H1 (cell line): ENCODE data around the gene ANXA2. TPM values are rescaled to one million over a fixed set of nuclear protein-coding genes. Genes with fewer than 3 reads are reported as not detected.
A peak's percentile ranks its signal among the peaks of the same experiment; 100 is the strongest.

Source experiments
- CTCF ChIA-PET: fragments of 300-600 bp; sonication (Branson Sonifier 250); formaldehyde crosslinking; loops from one replicate; lab custom pipeline; 2021; ENCODE audit not compliant: partially characterized antibody; lab: Charles Lee
- POLR2A ChIA-PET: fragments of 300-600 bp; sonication (Branson Sonifier 250); formaldehyde crosslinking; loops from one replicate; lab custom pipeline; 2021; ENCODE audit warnings: inconsistent platforms; ENCODE audit not compliant: partially characterized antibody; lab: Charles Lee
- DNase-seq, 2 experiments: peaks; one replicate each; pipeline versions ENCODE4 v3.0.0 to v3.0.0-alpha.2; 2010 to 2022; ENCODE audit warnings: low spot score in 2 of 2, low read depth in 1 of 2, mixed read lengths in 1 of 2
- FAIRE-seq: peaks from 2 replicates; lab custom pipeline; 2011; peaks lifted over from hg19 to GRCh38; lab: Jason Lieb, UNC
- H2AFZ ChIP-seq: 2 replicates; pipeline ENCODE4 v1.8.1; 2012; ENCODE audit warnings: low read length, inconsistent platforms
- H2AK5ac ChIP-seq: 2 replicates; pipeline ENCODE4 v1.6.1; 2013; ENCODE audit warnings: low read depth, low read length
- H2BK120ac ChIP-seq: replicated peaks from 2 replicates; pipeline ENCODE3; 2013; ENCODE audit warnings: low read depth, low read length, inconsistent platforms
- H2BK12ac ChIP-seq: 2 replicates; pipeline ENCODE4 v1.6.1; 2013; ENCODE audit warnings: low read depth, low read length
- H2BK15ac ChIP-seq: 2 replicates; pipeline ENCODE4 v1.6.1; 2013; ENCODE audit warnings: low read length
- H2BK20ac ChIP-seq: 2 replicates; pipeline ENCODE4 v1.6.1; 2013; ENCODE audit warnings: low read length
- H2BK5ac ChIP-seq: 2 replicates; pipeline ENCODE4 v1.6.1; 2013; ENCODE audit warnings: low read depth, low read length
- H3K14ac ChIP-seq: 2 replicates; pipeline ENCODE4 v1.6.1; 2013; ENCODE audit warnings: inconsistent platforms; ENCODE audit not compliant: insufficient read length
- H3K18ac ChIP-seq: 2 replicates; pipeline ENCODE4 v1.6.1; 2013; ENCODE audit warnings: low read length; ENCODE audit errors: extremely low read depth
- H3K23ac ChIP-seq: 2 replicates; pipeline ENCODE4 v1.6.1; 2013; ENCODE audit warnings: inconsistent platforms; ENCODE audit not compliant: insufficient read length
- H3K23me2 ChIP-seq: 2 replicates; pipeline ENCODE4 v1.6.1; 2013; ENCODE audit warnings: low read depth, low read length
- H3K27ac ChIP-seq: 2 replicates; pipeline ENCODE4 v1.6.1; 2011; ENCODE audit warnings: low read depth, low read length, inconsistent platforms
- H3K27me3 ChIP-seq, 4 experiments: replicated peaks in 1 of 4; 1 replicate in 1 of 4; 2 replicates in 3 of 4; pipeline versions ENCODE4 v1.6.1 to v1.8.1; 2011 to 2013; ENCODE audit warnings: low read length in 3 of 4, mild to moderate bottlenecking in 3 of 4, inconsistent platforms in 2 of 4, mixed read lengths in 2 of 4, moderate library complexity in 1 of 4; ENCODE audit not compliant: control insufficient read depth in 3 of 4, insufficient read depth in 3 of 4; ENCODE audit errors: extremely low read depth in 1 of 4
- H3K36me3 ChIP-seq, 4 experiments: 2 replicates each; pipeline versions ENCODE4 v1.6.1 to v1.8.1; 2011 to 2013; ENCODE audit warnings: mild to moderate bottlenecking in 4 of 4, low read length in 3 of 4, moderate library complexity in 2 of 4, control low read depth in 1 of 4, inconsistent platforms in 1 of 4; ENCODE audit not compliant: insufficient read depth in 4 of 4, control insufficient read depth in 2 of 4
- H3K4ac ChIP-seq: replicated peaks from 2 replicates; pipeline ENCODE3; 2013; ENCODE audit warnings: low read length, low read depth, mixed read lengths, inconsistent platforms; ENCODE audit not compliant: insufficient read length
- H3K4me1 ChIP-seq, 4 experiments: replicated peaks in 1 of 4; 1 replicate in 1 of 4; 2 replicates in 3 of 4; pipeline versions ENCODE4 v1.6.1 to v1.8.1; 2011 to 2013; ENCODE audit warnings: low read length in 3 of 4, inconsistent platforms in 2 of 4, mixed read lengths in 1 of 4; ENCODE audit not compliant: insufficient read depth in 4 of 4, control insufficient read depth in 3 of 4
- H3K4me2 ChIP-seq, 2 experiments: 2 replicates each; pipeline versions ENCODE4 v1.6.1 to v1.8.1; 2011 to 2013; ENCODE audit warnings: low read depth in 2 of 2, low read length in 2 of 2, control low read depth in 1 of 2, inconsistent platforms in 1 of 2, mild to moderate bottlenecking in 1 of 2; ENCODE audit not compliant: insufficient read depth in 1 of 2
- H3K4me3 ChIP-seq, 4 experiments: fragments of 200-600, 300-600 bp in 1 of 4; sonication (generic), shearing (Covaris generic), sonication (Bioruptor Twin) in 1 of 4; 2 replicates each; pipeline versions ENCODE4 v1.5.1 to v1.8.1; 2011 to 2016; ENCODE audit warnings: low read length in 4 of 4, low read depth in 3 of 4, control low read depth in 2 of 4, inconsistent platforms in 2 of 4, mild to moderate bottlenecking in 2 of 4, mixed read lengths in 1 of 4, moderate library complexity in 1 of 4; ENCODE audit not compliant: insufficient read depth in 2 of 4; ENCODE audit errors: extremely low read depth in 1 of 4
- H3K56ac ChIP-seq: replicated peaks from 2 replicates; pipeline ENCODE3; 2013; ENCODE audit warnings: low read depth, mild to moderate bottlenecking, mixed read lengths, low read length, inconsistent platforms; ENCODE audit not compliant: insufficient read length
- H3K79me1 ChIP-seq: 2 replicates; pipeline ENCODE4 v1.6.1; 2013; ENCODE audit warnings: low read depth, low read length, control low read depth
- H3K79me2 ChIP-seq, 2 experiments: 2 replicates each; pipeline versions ENCODE4 v1.6.1 to v1.8.1; 2012 to 2013; ENCODE audit warnings: low read length in 2 of 2, mild to moderate bottlenecking in 2 of 2, inconsistent platforms in 1 of 2; ENCODE audit not compliant: insufficient read depth in 2 of 2, control insufficient read depth in 1 of 2
- H3K9ac ChIP-seq, 4 experiments: replicated peaks in 1 of 4; 1 replicate in 1 of 4; 2 replicates in 3 of 4; pipeline versions ENCODE4 v1.6.1 to v1.8.1; 2011 to 2013; ENCODE audit warnings: low read depth in 3 of 4, low read length in 3 of 4, control low read depth in 2 of 4, mild to moderate bottlenecking in 2 of 4, moderate library complexity in 2 of 4, inconsistent platforms in 1 of 4; ENCODE audit errors: extremely low read depth in 1 of 4
- H3K9me3 ChIP-seq, 2 experiments: 2 replicates each; pipeline versions ENCODE4 v1.6.1 to v1.8.1; 2012 to 2013; ENCODE audit warnings: mild to moderate bottlenecking in 2 of 2, moderate library complexity in 2 of 2, control low read depth in 1 of 2, inconsistent platforms in 1 of 2, low read depth in 1 of 2, low read length in 1 of 2, mixed read lengths in 1 of 2; ENCODE audit not compliant: insufficient read depth in 2 of 2
- H4K20me1 ChIP-seq, 2 experiments: replicated peaks in 1 of 2; 2 replicates each; pipeline versions ENCODE3 to v1.8.1; 2011 to 2013; ENCODE audit warnings: inconsistent platforms in 2 of 2, low read length in 2 of 2, mild to moderate bottlenecking in 1 of 2; ENCODE audit not compliant: insufficient read depth in 2 of 2, control insufficient read depth in 1 of 2
- H4K5ac ChIP-seq: 2 replicates; pipeline ENCODE4 v1.6.1; 2013; ENCODE audit warnings: low read length, low read depth, mixed read lengths, inconsistent platforms; ENCODE audit not compliant: insufficient read length
- H4K8ac ChIP-seq: 2 replicates; pipeline ENCODE4 v1.8.0; 2013; ENCODE audit warnings: mild to moderate bottlenecking, moderate library complexity, low read length, inconsistent platforms; ENCODE audit not compliant: insufficient read depth; ENCODE audit errors: extremely low read depth
- H4K91ac ChIP-seq: replicated peaks from 2 replicates; pipeline ENCODE3; 2013; ENCODE audit warnings: low read length, mixed read lengths, inconsistent platforms; ENCODE audit not compliant: insufficient read length
- MAFK ChIP-seq: IDR thresholded peaks from 2 replicates; pipeline ENCODE4 v1.6.1; 2012; ENCODE audit warnings: low read depth, mild to moderate bottlenecking, improper control_type of control experiment, low read length
- TAF7 ChIP-seq: optimal IDR thresholded peaks from 2 replicates; pipeline ENCODE3; 2011; ENCODE audit warnings: low read depth, mild to moderate bottlenecking, inconsistent platforms, low read length, moderate library complexity, borderline replicate concordance
- WGBS, 2 experiments: shearing (Covaris generic) in 1 of 2; methylation state at CpG; one replicate each; pipeline versions ENCODE4 v1.1.6 to v1.1.7; 2013 to 2015; ENCODE audit warnings: low lambda C conversion rate in 2 of 2, mixed read lengths in 2 of 2, inconsistent platforms in 1 of 2, low coverage in 1 of 2, missing lambda C conversion rate in 1 of 2; ENCODE audit not compliant: insufficient replicate concordance in 2 of 2, insufficient coverage in 1 of 2, insufficient read length in 1 of 2; ENCODE audit errors: extremely low coverage in 1 of 2, missing lambda C conversion rate in 1 of 2; 5-methylcytosine and 5-hydroxymethylcytosine counted together
- polyA plus RNA-seq, 7 experiments: library from polyadenylated mRNA; depleted of rRNA in 3 of 7; stranded (reverse) in 5 of 7; unstranded in 2 of 7; fragments of >200 nt in 5 of 7; fragments of 200-250 nt in 2 of 7; gene quantifications; 1 replicate in 5 of 7; 2 replicates in 1 of 7; 4 replicates in 1 of 7; pipeline versions ENCODE4 v1.2.1 to v1.2.3, GENCODE V29; 2011 to 2013; ENCODE audit warnings: missing spikeins in 2 of 7, mixed read lengths in 2 of 7
- total RNA-seq: library from RNA; stranded (reverse); fragmentation: NEBNext Ultra II Directional; extraction: Animal tissue kit (Norgen Biotek cat#: 25700); gene quantifications from 2 replicates; pipeline ENCODE4 v1.2.1, GENCODE V29; 2021

Gene ANXA2
- total and polyA plus RNA-seq, 2 of the 8 experiments (the other 6 are each of a cell fraction or from before 2014, with no cell fraction given) = 178 to 217 TPM

GRCh38 chr15:60395276-60396011, 2.3 kb downstream of the ANXA2 start:
- H2BK20ac ChIP-seq = no peak overlapping the region; the same call in 1 of the 2 replicates
- peak overlapping the region in 1 of 4 experiments; percentile 72; a peak in 1 of 8 replicates for H3K4me3 ChIP-seq
- no peak overlapping the region for H3K18ac ChIP-seq
- H2AFZ ChIP-seq = no peak overlapping the region
- no peaks in the 10 kb centered on the region for H3K9me3 ChIP-seq
- no peak overlapping the region for H3K27ac ChIP-seq
- no peak overlapping the region for H3K14ac ChIP-seq
- H3K9ac ChIP-seq = no peak overlapping the region
- peaks cover 0 to 13% (median 0%) of the 10 kb centered on the region in 4 experiments; a peak in 1 of 8 replicates for H3K36me3 ChIP-seq
- FAIRE-seq = no peak
- H3K56ac ChIP-seq = no peak overlapping the region
- H2BK12ac ChIP-seq = no peak overlapping the region
- peaks cover 7 to 32% (median 23%) of the 10 kb centered on the region in 4 experiments for H3K4me1 ChIP-seq
- no peak overlapping the region for H3K23ac ChIP-seq
- H4K20me1 ChIP-seq = peaks cover 0 to 5% of the 10 kb centered on the region in 2 experiments
- peaks cover 0 to 21% of the 10 kb centered on the region in 2 experiments; a peak in 2 of 4 replicates for H3K79me2 ChIP-seq
- 89% methylated on average over 9 of the region's 9 CpGs; no CpG with 5 or more reads in 1 of the 2 experiments for WGBS, 2 experiments
- no peak for DNase-seq
- CTCF ChIA-PET = interaction anchor here (0.5 to 2.6 kb wide), 3 partner anchors 36 to 183 kb away, joined by 4 to 9 read pairs (median 5); no protein-coding TSS in a partner anchor
- H3K27me3 ChIP-seq = peaks cover 0 to 12% (median 6%) of the 10 kb centered on the region in 4 experiments; a peak in 6 of 7 replicates
- peaks cover 7% of the 10 kb centered on the region; the same call in 1 of the 2 replicates for H3K79me1 ChIP-seq
- H3K4ac ChIP-seq = no peak overlapping the region
- no peak overlapping the region for H2AK5ac ChIP-seq
- H4K8ac ChIP-seq = no peak overlapping the region
- POLR2A ChIA-PET = interaction anchor here (0.8 to 2.6 kb wide), 5 partner anchors 11 to 328 kb away, joined by 3 to 12 read pairs (median 3); no protein-coding TSS in a partner anchor
- no peak overlapping the region for H4K91ac ChIP-seq
- peaks cover 12% of the 10 kb centered on the region; the same call in 1 of the 2 replicates for H3K23me2 ChIP-seq
- H2BK5ac ChIP-seq = no peak overlapping the region
- H2BK120ac ChIP-seq = no peak overlapping the region
- H2BK15ac ChIP-seq = no peak overlapping the region
- H3K4me2 ChIP-seq = peak overlapping the region in 1 of 2 experiments; percentile 95; a peak in 1 of 4 replicates
- no peak overlapping the region for H4K5ac ChIP-seq
- TF ChIP-seq TAF7 (no peak), MAFK (0 out of 2 replicates have a peak, but pooled peaks have one; percentile 21)
- TF ChIP-seq, all 59 proteins: peak for 1
